SU-DHL-6 (cell line): ENCODE data around the gene ZNF462.

Experiments
- H2AFZ ChIP-seq: fragments of 200-600 bp; sonication (generic); 2 replicates; pipeline ENCODE4 v1.6.1; 2014; ENCODE audit warnings: low read depth, mild to moderate bottlenecking, moderate library complexity, mixed read lengths, antibody characterized with exemption, low read length; ENCODE audit not compliant: severe bottlenecking
- H3F3A ChIP-seq: fragments of 200-600 bp; shearing (Covaris generic); 2 replicates; pipeline ENCODE4 v1.6.0; 2016; ENCODE audit warnings: antibody characterized with exemption, mild to moderate bottlenecking; ENCODE audit not compliant: insufficient read depth
- H3K27ac ChIP-seq: fragments of 200-600 bp; sonication (generic); 2 replicates; pipeline ENCODE4 v1.5.1; 2016; ENCODE audit warnings: low read depth, mild to moderate bottlenecking, low read length, moderate library complexity, mixed read lengths
- H3K27me3 ChIP-seq: fragments of 200-600 bp; sonication (generic), shearing (Covaris generic); 2 replicates; pipeline ENCODE4 v1.6.0; 2014; ENCODE audit warnings: mild to moderate bottlenecking, low read length
- H3K36me3 ChIP-seq: fragments of 200-600 bp; sonication (generic); 2 replicates; pipeline ENCODE4 v1.6.1; 2014; ENCODE audit warnings: mild to moderate bottlenecking, low read length, mixed read lengths
- H3K4me2 ChIP-seq: fragments of 300-600, 200-600 bp; shearing (Covaris generic), sonication (generic); 2 replicates; pipeline ENCODE4 v1.6.0; 2014; ENCODE audit warnings: low read length, low read depth, mild to moderate bottlenecking; ENCODE audit not compliant: poor library complexity, severe bottlenecking
- H3K4me3 ChIP-seq: fragments of 200-600 bp; sonication (generic); 2 replicates; pipeline ENCODE4 v1.5.1; 2014; ENCODE audit warnings: antibody characterized with exemption, low read length, mild to moderate bottlenecking, mixed read lengths; ENCODE audit not compliant: insufficient read depth, poor library complexity, severe bottlenecking
- H3K79me2 ChIP-seq: fragments of 200-600 bp; sonication (generic); 2 replicates; pipeline ENCODE4 v1.6.1; 2014; ENCODE audit warnings: mild to moderate bottlenecking, low read length, moderate library complexity; ENCODE audit not compliant: insufficient read depth
- H3K9ac ChIP-seq: fragments of 200-600 bp; sonication (generic); 2 replicates; pipeline ENCODE4 v1.7.0; 2014; ENCODE audit warnings: mild to moderate bottlenecking, low read length
- H3K9me2 ChIP-seq: fragments of 200-600 bp; sonication (generic); replicated peaks from 2 replicates; pipeline ENCODE4 v1.6.1; 2014; ENCODE audit warnings: low read length; ENCODE audit not compliant: insufficient read depth
- H3K9me3 ChIP-seq: fragments of 200-600 bp; sonication (generic); 2 replicates; pipeline ENCODE4 v1.6.1; 2014; ENCODE audit warnings: low read length, mixed read lengths; ENCODE audit not compliant: insufficient read depth
- H4K20me1 ChIP-seq: fragments of 200-600 bp; sonication (generic); 2 replicates; pipeline ENCODE4 v1.6.1; 2014; ENCODE audit warnings: low read depth, mild to moderate bottlenecking, antibody characterized with exemption, low read length, moderate library complexity, mixed read lengths
- CTCF ChIP-seq: fragments of 200-600 bp; sonication (generic); IDR thresholded peaks from one replicate; pipeline ENCODE4 v1.5.1; 2017; ENCODE audit warnings: antibody characterized with exemption, mild to moderate bottlenecking, low read length, moderate library complexity; ENCODE audit not compliant: insufficient read depth, poor library complexity, severe bottlenecking
- EZH2phosphoT487 ChIP-seq: fragments of 200-600 bp; sonication (generic), shearing (Covaris generic); conservative IDR thresholded peaks from 2 replicates; pipeline ENCODE4 v1.6.1; 2018; ENCODE audit warnings: mild to moderate bottlenecking, antibody characterized with exemption, low read length, moderate library complexity, mixed read lengths

ZNF462 gene

DNA sequence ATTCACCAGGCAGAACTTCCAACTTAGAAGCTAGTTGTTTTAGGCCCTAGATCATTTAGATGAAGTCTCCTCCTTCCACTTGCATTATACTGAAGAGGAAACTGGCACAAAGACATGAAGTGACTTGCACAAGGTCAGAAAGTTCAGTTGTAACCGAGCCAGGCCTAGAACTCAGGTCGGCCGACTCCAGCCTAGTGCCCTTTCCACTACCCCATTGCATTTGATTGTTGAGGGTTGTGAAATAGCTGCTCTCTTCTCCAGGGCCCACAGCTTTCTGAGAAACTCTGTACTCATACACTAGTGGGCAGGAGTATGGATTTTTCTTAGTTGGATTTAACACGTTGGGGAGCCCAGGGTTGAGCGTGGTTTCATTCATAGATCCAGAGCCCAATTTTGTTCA lies 5.6 kb downstream of the ZNF462 start:
- no peak overlapping the region for H3K4me2 ChIP-seq
- H3K79me2 ChIP-seq: no peaks in the 10 kb centered on the region
- no peak overlapping the region for H3K9ac ChIP-seq
- H3K9me2 ChIP-seq: no peaks in the 10 kb centered on the region
- H2AFZ ChIP-seq: no peak overlapping the region
- no peaks in the 10 kb centered on the region for H3F3A ChIP-seq
- TF ChIP-seq CTCF: no peak
- H3K27me3 ChIP-seq: no peaks in the 10 kb centered on the region
- H3K9me3 ChIP-seq: no peaks in the 10 kb centered on the region
- H4K20me1 ChIP-seq: no peaks in the 10 kb centered on the region
- no peak overlapping the region for H3K4me3 ChIP-seq
- H3K27ac ChIP-seq: no peak overlapping the region
- H3K36me3 ChIP-seq: no peaks in the 10 kb centered on the region

GRCh38 chr9:106869028-106869427 lies 6.1 kb downstream of the ZNF462 start:
- TF ChIP-seq EZH2phosphoT487 (no peak), CTCF (no peak)
- Histone ChIP-seq H3K9me3 (no peaks in the 10 kb centered on the region), H3F3A (no peaks in the 10 kb centered on the region), H3K36me3 (no peaks in the 10 kb centered on the region), H3K9ac (no peak overlapping the region), H3K4me2 (no peak overlapping the region), H2AFZ (no peak overlapping the region), H3K79me2 (no peaks in the 10 kb centered on the region), H3K27ac (no peak overlapping the region), H3K27me3 (no peaks in the 10 kb centered on the region), H4K20me1 (no peaks in the 10 kb centered on the region), H3K9me2 (no peaks in the 10 kb centered on the region), H3K4me3 (no peak overlapping the region)

GRCh38 chr9:106869458-106869857 lies 6.5 kb downstream of the ZNF462 start:
- Histone ChIP-seq H3K79me2 (no peaks in the 10 kb centered on the region), H3F3A (no peaks in the 10 kb centered on the region), H2AFZ (no peak overlapping the region), H3K9ac (no peak overlapping the region), H3K4me2 (no peak overlapping the region), H3K27ac (no peak overlapping the region), H3K36me3 (no peaks in the 10 kb centered on the region), H4K20me1 (no peaks in the 10 kb centered on the region), H3K9me2 (no peaks in the 10 kb centered on the region), H3K27me3 (no peaks in the 10 kb centered on the region), H3K9me3 (no peaks in the 10 kb centered on the region), H3K4me3 (no peak overlapping the region)
- TF ChIP-seq EZH2phosphoT487 (no peak), CTCF (no peak)

- H3K27me3 ChIP-seq: no peaks in the 10 kb centered on the region
- H3K9me3 ChIP-seq: no peaks in the 10 kb centered on the region
- H3K4me3 ChIP-seq: no peak overlapping the region
- H2AFZ ChIP-seq: no peak overlapping the region
- H4K20me1 ChIP-seq: no peaks in the 10 kb centered on the region
- no peak overlapping the region for H3K9ac ChIP-seq
- H3K4me2 ChIP-seq: no peak overlapping the region
- H3F3A ChIP-seq: no peaks in the 10 kb centered on the region
- H3K9me2 ChIP-seq: no peaks in the 10 kb centered on the region
- H3K27ac ChIP-seq: no peak overlapping the region
- no peaks in the 10 kb centered on the region for H3K79me2 ChIP-seq
- H3K36me3 ChIP-seq: no peaks in the 10 kb centered on the region
- TF ChIP-seq CTCF (no peak), EZH2phosphoT487 (no peak)
Measured at GRCh38 chr9:106872641-106873040, 9.7 kb downstream of the ZNF462 start.
